Measurements from ENCODE around the gene ABCD1. TPM values are rescaled to one million over a fixed set of nuclear protein-coding genes. Genes with fewer than 3 reads are reported as not detected.
"Not testable (repeated sequence)": the region's sequence is repeated elsewhere in the genome, so short reads cannot be mapped to it uniquely, and the experiment has no call there.

Gene ABCD1
- polyA plus RNA-seq, 1 experiment: 9.2 TPM

DNA sequence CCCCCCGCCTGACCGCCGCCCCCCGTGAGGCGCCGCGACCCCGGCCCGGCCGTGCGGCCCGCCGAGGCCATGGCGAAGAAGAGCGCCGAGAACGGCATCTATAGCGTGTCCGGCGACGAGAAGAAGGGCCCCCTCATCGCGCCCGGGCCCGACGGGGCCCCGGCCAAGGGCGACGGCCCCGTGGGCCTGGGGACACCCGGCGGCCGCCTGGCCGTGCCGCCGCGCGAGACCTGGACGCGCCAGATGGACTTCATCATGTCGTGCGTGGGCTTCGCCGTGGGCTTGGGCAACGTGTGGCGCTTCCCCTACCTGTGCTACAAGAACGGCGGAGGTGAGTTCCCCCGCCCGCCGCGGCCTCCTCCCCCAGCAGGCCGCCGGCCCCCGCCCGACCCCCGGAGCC lies 36.1 kb upstream of the ABCD1 start:
- DNase-seq (ENCODE audit: low read depth): no peak
- ChIA-PET POLR2A (no interaction called here), CTCF (no interaction called here)
- Histone ChIP-seq H3K27me3 (ENCODE audit: control insufficient read depth, insufficient read depth, low read length) (no peaks in the 10 kb centered on the region), H3K4me3 (ENCODE audit: low read depth, low read length) (peak overlapping the region; percentile 45), H3K36me3 (ENCODE audit: control insufficient read depth, insufficient read depth, low read length) (no peaks in the 10 kb centered on the region)
- TF ChIP-seq, protein P1, sequence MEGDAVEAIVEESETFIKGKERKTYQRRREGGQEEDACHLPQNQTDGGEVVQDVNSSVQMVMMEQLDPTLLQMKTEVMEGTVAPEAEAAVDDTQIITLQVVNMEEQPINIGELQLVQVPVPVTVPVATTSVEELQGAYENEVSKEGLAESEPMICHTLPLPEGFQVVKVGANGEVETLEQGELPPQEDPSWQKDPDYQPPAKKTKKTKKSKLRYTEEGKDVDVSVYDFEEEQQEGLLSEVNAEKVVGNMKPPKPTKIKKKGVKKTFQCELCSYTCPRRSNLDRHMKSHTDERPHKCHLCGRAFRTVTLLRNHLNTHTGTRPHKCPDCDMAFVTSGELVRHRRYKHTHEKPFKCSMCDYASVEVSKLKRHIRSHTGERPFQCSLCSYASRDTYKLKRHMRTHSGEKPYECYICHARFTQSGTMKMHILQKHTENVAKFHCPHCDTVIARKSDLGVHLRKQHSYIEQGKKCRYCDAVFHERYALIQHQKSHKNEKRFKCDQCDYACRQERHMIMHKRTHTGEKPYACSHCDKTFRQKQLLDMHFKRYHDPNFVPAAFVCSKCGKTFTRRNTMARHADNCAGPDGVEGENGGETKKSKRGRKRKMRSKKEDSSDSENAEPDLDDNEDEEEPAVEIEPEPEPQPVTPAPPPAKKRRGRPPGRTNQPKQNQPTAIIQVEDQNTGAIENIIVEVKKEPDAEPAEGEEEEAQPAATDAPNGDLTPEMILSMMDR (IDR thresholded peaks at IDR 0.05; ENCODE audit: insufficient read depth, low read depth, low read length): no peak

DNA sequence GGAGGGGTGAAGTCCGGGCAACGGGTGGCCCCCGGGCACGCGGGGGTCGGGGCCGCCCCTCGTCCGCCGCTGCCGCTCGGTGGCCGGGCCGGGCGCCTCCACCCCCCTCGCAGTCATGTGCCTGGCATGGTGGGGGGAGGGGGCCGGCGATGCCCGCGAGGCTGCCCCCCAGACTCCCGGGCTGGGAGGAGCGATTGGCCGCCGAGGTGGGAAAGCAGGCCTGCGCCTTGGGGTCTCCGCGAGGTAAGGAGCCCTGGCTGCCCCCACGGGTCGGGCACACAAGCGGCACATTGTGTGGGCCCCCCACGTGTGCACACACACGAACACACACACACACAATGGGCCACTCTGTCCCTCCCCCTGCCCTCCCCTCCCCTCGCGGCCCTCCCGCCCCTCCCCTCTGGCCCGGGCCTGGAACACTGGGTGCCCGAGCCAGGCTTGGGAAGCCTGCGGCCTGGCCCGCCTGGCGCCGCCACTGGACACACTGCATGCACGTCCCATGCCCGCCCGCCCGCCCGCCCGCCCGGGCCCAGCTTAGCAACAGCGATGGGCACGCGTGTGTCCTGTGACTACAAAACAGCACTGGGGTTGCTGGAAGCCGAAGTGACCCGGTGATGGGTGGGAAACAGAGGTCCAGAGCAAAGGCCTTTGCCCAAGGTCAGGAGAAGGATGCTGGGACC lies 35.6 kb upstream of the ABCD1 start:
- Histone ChIP-seq H3K36me3 (ENCODE audit: control insufficient read depth, insufficient read depth, low read length) (no peaks in the 10 kb centered on the region), H3K27me3 (ENCODE audit: control insufficient read depth, insufficient read depth, low read length) (no peaks in the 10 kb centered on the region), H3K4me3 (ENCODE audit: low read depth, low read length) (peak overlapping the region; percentile 45)
- TF ChIP-seq, protein P1 (IDR thresholded peaks at IDR 0.05; ENCODE audit: insufficient read depth, low read depth, low read length): no peak
- DNase-seq (ENCODE audit: low read depth): no peak
- ChIA-PET POLR2A (no interaction called here), CTCF (no interaction called here)

DNA sequence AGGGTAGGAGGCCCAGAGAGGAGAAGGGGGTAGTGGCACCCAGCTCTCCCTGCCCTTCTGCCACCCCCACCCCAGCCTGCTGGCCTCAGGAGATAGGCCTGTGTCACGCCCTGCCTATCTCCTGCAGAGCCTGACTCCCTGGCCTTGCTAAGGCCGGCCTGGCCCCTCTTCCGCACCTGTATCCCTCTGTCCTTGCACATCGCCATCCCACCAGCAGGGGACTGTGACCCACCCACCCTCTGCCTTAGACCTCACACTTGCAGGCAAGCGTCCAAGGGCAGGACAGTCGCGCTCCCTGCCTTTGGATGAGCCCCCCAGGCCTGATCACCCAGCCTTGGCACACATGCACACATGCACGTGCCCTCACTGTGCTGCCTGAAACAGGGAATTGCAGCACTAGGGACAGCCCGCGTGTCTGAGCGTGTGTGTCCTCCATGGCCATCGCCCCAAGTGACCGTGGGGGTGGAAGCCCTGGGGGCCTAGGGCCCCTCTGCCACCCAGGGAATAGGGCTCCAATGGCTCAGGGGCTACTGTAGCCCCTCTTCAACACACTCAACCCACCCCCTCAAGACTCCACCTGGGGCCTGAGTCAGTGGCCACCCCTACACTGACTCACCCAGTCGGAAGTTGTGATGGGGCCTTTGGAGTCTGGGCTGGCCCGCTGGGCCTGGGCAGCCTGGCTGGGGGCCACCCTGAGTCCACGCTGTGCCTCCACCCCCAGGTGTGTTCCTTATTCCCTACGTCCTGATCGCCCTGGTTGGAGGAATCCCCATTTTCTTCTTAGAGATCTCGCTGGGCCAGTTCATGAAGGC lies 34.8 kb upstream of the ABCD1 start:
- Histone ChIP-seq H3K36me3 (ENCODE audit: control insufficient read depth, insufficient read depth, low read length) (no peaks in the 10 kb centered on the region), H3K27me3 (ENCODE audit: control insufficient read depth, insufficient read depth, low read length) (no peaks in the 10 kb centered on the region), H3K4me3 (ENCODE audit: low read depth, low read length) (peak overlapping the region; percentile 45)
- ChIA-PET POLR2A (no interaction called here), CTCF (no interaction called here)
- TF ChIP-seq, protein P1 (IDR thresholded peaks at IDR 0.05; ENCODE audit: insufficient read depth, low read depth, low read length): no peak
- no peak for DNase-seq (ENCODE audit: low read depth)

DNA sequence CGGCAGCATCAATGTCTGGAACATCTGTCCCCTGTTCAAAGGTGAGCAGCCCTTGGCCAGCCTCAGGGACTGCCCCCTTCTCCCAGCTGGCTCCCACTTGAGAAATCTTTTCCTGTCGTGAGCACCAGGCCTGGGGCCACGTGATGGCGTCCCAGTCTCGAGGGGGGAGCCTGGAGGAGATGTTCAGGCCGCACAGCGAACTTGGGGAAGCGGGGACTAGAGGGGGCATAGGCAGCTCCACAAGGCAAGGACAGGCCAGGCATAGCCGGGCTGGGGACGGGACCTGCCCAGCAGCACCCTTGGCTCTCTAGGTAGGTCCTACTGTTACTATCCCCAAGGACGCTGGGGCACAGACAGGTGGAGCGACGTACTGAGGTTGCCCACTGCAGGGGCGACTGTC lies 34.2 kb upstream of the ABCD1 start:
- no peak for DNase-seq (ENCODE audit: low read depth)
- POLR2A ChIA-PET: no interaction called here
- TF ChIP-seq, protein P1 (IDR thresholded peaks at IDR 0.05; ENCODE audit: insufficient read depth, low read depth, low read length): no peak
- Histone ChIP-seq H3K27me3 (ENCODE audit: control insufficient read depth, insufficient read depth, low read length) (no peaks in the 10 kb centered on the region), H3K4me3 (ENCODE audit: low read depth, low read length) (no peak overlapping the region), H3K36me3 (ENCODE audit: control insufficient read depth, insufficient read depth, low read length) (no peaks in the 10 kb centered on the region)
- CTCF ChIA-PET: no interaction called here

DNA sequence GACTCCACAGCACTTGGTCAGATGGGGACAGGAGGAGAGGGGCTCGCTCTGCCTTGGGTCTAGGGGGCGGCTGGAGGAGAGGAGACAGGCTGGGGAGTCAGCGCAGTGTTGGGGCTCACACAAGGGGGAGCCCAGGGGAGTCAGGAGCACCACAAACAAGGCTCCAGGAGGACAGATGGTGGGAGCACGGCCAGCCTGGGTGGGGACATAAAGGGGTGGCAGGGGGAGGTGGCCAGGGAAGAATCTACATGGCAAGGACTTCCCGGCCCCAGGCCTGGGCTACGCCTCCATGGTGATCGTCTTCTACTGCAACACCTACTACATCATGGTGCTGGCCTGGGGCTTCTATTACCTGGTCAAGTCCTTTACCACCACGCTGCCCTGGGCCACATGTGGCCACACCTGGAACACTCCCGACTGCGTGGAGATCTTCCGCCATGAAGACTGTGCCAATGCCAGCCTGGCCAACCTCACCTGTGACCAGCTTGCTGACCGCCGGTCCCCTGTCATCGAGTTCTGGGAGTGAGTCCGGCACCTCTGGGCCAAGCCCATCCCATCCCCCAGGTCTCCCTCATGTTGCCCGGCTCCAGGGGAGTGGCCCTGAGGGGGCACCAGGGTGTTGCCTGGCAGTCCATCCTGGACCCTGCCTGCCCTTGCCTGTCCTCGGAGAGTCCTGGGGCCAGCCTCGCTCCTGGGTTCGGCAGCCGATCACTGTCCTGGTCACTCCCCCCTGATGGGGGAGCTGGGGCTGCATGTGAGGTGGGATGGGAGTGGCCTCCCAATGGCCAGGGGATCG lies 33.4 kb upstream of the ABCD1 start:
- H3K27me3 ChIP-seq (ENCODE audit: control insufficient read depth, insufficient read depth, low read length); DNase-seq (ENCODE audit: low read depth); H3K4me3 ChIP-seq (ENCODE audit: low read depth, low read length); H3K36me3 ChIP-seq (ENCODE audit: control insufficient read depth, insufficient read depth, low read length); POLR2A ChIA-PET; CTCF ChIA-PET: not testable (repeated sequence)
